Ishikawa (cell line): ENCODE results near the gene ASF1A.
A peak's percentile ranks its signal among the peaks of the same experiment; 100 is the strongest.

ENCODE experiments used
- CEBPB ChIP-seq: IDR thresholded peaks from 2 replicates; pipeline ENCODE4 v1.6.1; 2012
- CREB1 ChIP-seq: IDR thresholded peaks from 2 replicates; pipeline ENCODE4 v1.6.1; 2012; ENCODE audit warnings: low read depth
- EGR1 ChIP-seq: IDR thresholded peaks from 2 replicates; pipeline ENCODE4 v1.6.1; 2012
- EP300 ChIP-seq: IDR thresholded peaks from 2 replicates; pipeline ENCODE4 v1.6.1; 2012; ENCODE audit warnings: borderline replicate concordance
- FOXM1 ChIP-seq: IDR thresholded peaks from 2 replicates; pipeline ENCODE4 v1.6.1; 2012; ENCODE audit warnings: low read depth, borderline replicate concordance
- NFIC ChIP-seq: IDR thresholded peaks from 2 replicates; pipeline ENCODE4 v1.6.1; 2012
- RAD21 ChIP-seq: IDR thresholded peaks from 2 replicates; pipeline ENCODE4 v1.6.1; 2012; ENCODE audit warnings: low read depth
- TAF1 ChIP-seq: IDR thresholded peaks from 2 replicates; pipeline ENCODE4 v1.6.1; 2012; ENCODE audit warnings: low read depth, mild to moderate bottlenecking
- TCF12 ChIP-seq: IDR thresholded peaks from 2 replicates; pipeline ENCODE4 v1.6.1; 2012; ENCODE audit warnings: low read depth
- TEAD4 ChIP-seq: IDR thresholded peaks from 2 replicates; pipeline ENCODE4 v1.6.1; 2012
- YY1 ChIP-seq: IDR thresholded peaks from 2 replicates; pipeline ENCODE4 v1.6.1; 2012; ENCODE audit warnings: low read depth
- ZBTB7A ChIP-seq: IDR thresholded peaks from 2 replicates; pipeline ENCODE4 v1.6.1; 2012; ENCODE audit warnings: low read depth
- TF ChIP-seq, protein P1 (sequence below): IDR thresholded peaks from 2 replicates; pipeline ENCODE4 v1.6.1; 2012
- TF ChIP-seq, protein P2 (sequence below): IDR thresholded peaks from 2 replicates; pipeline ENCODE4 v1.6.1; 2012
- TF ChIP-seq, protein P3 (sequence below): IDR thresholded peaks from 2 replicates; pipeline ENCODE4 v1.6.1; 2012; ENCODE audit warnings: low read depth, mild to moderate bottlenecking

The ASF1A gene

DNA sequence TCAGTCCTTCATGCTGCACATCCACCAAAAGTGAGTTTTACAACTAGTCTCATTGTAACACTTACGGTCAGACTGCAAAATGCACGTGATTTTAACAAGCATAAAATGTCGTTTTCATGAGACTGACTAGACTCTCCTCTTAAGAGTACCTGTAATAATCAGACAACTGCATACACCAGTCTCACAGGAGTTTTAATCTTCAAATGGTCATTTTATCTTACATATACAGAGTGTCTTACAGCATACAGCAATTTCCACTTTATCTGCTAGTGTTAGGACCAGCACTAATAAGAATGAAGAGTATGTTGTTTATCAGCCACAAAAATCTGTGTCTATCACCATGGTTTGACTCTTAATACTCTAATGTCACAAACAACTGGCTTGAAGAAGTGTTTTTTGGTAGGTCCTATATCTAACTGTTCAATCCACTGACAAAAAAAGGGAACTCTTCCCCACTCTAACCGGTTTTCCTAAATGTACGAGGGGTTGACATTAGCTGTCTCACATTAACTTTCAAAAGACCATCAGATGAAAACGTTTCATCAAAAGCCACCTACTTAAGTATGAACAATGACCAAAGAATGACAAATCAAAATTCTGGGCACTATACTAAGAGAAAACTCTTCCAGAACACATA, 1.5 kb upstream of the ASF1A start:
- no peak for TF ChIP-seq CEBPB

DNA sequence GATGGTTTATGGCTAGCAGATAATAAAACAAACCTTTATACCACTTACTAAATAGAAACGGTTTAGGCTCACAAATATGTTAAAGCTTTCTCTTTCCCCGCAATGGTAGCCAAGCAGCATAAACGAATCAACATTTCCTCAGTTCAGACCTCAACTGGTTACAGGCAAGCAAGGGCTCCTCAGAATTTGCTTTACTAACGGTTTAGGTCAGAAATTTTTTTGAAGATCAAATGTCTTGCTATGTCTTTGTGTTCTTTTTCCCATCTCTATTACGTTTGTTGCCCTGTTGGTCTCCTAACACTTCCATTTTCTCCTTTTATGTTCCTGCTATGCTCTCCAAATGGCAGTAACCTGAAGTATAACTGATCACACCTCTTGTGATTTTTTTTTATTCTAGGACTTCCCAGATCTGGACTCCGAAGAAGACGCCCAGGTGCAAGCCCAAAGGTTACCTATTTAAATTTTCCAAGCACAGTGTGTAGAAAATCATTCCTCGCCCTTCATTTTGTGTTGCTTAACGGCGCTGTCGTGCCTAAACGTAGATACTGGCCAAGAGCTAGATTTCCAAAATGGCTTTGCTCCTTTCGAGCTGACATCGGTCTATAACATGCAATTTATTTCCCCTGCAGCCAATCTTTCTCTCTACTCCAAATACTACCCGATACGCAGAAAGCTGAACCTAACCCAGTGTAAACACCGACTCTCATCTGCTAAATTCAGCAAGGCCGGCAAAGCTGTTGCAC, 717 bp upstream of the ASF1A start:
- TF ChIP-seq EP300 = no peak
- peak; percentile 60; the same call in 1 of the 2 replicates for TF ChIP-seq YY1

DNA sequence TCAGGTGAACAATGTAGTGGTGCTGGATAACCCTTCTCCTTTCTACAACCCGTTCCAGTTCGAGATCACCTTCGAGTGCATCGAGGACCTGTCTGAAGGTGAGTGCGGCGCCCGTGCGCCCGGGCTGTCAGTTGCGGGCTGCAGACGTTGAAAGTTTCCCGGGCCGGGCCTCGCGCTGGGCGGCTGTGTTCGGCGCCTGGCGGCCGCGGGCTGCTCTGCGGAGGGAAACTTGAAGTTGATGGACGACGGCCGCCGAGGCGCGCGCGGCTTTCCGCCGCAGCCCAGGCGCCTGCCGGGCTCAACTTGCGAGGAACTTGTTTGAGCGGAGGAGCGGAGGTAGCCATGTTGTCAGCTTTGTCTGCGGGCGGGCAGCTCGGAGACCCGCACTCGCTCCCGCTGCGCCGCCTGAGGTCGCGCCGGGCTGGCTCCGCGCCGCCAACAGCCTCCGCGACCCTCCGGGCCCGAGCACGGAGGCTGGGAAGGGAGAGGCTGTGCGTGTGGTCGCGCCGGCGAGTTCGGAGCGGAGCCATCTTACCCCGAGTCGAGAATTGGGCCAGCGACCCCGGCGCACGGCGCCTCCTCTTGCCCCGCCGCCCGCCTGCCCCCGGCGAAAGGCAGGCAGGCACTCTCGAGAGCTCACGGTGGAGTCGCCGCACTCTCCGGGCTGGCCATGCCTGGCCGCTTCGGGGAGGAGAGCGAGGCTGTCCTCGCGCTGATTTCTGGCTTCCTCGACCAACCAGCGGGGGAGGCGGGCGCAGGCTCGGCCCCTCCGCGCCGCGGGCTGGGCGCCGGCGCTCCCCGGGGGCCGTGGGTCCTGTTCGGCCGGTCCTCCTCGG, 691 bp downstream of the ASF1A start:
- TF ChIP-seq, protein P1, sequence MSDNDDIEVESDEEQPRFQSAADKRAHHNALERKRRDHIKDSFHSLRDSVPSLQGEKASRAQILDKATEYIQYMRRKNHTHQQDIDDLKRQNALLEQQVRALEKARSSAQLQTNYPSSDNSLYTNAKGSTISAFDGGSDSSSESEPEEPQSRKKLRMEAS = no peak; the same call in 1 of the 2 replicates
- no peak; the same call in 1 of the 2 replicates for TF ChIP-seq TCF12
- TF ChIP-seq, protein P2, sequence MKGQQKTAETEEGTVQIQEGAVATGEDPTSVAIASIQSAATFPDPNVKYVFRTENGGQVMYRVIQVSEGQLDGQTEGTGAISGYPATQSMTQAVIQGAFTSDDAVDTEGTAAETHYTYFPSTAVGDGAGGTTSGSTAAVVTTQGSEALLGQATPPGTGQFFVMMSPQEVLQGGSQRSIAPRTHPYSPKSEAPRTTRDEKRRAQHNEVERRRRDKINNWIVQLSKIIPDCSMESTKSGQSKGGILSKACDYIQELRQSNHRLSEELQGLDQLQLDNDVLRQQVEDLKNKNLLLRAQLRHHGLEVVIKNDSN = no peak
- no peak for TF ChIP-seq ZBTB7A
- no peak for TF ChIP-seq NFIC
- no peak for TF ChIP-seq RAD21
- TF ChIP-seq, protein P3, sequence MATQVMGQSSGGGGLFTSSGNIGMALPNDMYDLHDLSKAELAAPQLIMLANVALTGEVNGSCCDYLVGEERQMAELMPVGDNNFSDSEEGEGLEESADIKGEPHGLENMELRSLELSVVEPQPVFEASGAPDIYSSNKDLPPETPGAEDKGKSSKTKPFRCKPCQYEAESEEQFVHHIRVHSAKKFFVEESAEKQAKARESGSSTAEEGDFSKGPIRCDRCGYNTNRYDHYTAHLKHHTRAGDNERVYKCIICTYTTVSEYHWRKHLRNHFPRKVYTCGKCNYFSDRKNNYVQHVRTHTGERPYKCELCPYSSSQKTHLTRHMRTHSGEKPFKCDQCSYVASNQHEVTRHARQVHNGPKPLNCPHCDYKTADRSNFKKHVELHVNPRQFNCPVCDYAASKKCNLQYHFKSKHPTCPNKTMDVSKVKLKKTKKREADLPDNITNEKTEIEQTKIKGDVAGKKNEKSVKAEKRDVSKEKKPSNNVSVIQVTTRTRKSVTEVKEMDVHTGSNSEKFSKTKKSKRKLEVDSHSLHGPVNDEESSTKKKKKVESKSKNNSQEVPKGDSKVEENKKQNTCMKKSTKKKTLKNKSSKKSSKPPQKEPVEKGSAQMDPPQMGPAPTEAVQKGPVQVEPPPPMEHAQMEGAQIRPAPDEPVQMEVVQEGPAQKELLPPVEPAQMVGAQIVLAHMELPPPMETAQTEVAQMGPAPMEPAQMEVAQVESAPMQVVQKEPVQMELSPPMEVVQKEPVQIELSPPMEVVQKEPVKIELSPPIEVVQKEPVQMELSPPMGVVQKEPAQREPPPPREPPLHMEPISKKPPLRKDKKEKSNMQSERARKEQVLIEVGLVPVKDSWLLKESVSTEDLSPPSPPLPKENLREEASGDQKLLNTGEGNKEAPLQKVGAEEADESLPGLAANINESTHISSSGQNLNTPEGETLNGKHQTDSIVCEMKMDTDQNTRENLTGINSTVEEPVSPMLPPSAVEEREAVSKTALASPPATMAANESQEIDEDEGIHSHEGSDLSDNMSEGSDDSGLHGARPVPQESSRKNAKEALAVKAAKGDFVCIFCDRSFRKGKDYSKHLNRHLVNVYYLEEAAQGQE = no peak
- no peak for TF ChIP-seq EP300
- TF ChIP-seq CEBPB = no peak
- no peak for TF ChIP-seq EGR1
- peak; percentile 63; the same call in 1 of the 2 replicates for TF ChIP-seq YY1
- no peak for TF ChIP-seq CREB1
- peak; percentile 61; the same call in 1 of the 2 replicates for TF ChIP-seq TAF1
- no peak for TF ChIP-seq TEAD4
- no peak for TF ChIP-seq FOXM1

DNA sequence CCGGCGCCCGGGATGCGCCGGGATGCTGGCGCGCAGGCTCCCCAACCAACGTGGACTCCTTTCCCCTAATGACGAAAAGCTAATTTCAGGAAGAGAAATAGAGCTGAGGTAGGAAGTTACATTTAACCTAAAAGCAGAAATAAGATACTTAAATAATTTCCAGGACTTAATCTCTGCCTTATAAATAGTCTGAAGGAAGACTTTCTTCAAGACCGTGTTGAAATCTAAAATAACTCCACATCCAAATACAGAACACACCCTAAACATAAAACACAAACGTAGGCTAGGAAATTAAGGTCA, 1.3 kb downstream of the ASF1A start:
- TF ChIP-seq, protein P2 = no peak
- TF ChIP-seq ZBTB7A (no peak), FOXM1 (no peak), TAF1 (no peak), RAD21 (no peak), TEAD4 (no peak)
- TF ChIP-seq, protein P3 = no peak

DNA sequence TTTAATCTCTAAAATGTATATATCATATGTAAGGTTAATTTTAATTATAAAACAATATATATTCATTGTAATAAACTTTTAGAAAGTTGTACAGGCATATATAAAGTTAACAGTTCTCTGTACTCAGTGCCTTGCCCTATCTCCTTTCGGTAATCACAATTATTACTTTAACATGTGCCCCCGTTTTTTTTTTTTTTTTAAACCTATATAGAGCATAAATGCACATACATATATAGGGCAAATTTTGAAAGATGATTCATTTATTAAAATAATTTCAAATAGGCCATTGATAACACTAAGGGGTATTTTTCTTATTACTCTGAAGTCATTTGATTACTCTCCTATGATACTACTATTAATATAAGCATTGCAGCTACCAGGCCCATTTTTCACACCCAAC, 1.9 kb downstream of the ASF1A start:
- TF ChIP-seq TEAD4 (no peak), ZBTB7A (no peak), CREB1 (no peak), FOXM1 (no peak)

DNA sequence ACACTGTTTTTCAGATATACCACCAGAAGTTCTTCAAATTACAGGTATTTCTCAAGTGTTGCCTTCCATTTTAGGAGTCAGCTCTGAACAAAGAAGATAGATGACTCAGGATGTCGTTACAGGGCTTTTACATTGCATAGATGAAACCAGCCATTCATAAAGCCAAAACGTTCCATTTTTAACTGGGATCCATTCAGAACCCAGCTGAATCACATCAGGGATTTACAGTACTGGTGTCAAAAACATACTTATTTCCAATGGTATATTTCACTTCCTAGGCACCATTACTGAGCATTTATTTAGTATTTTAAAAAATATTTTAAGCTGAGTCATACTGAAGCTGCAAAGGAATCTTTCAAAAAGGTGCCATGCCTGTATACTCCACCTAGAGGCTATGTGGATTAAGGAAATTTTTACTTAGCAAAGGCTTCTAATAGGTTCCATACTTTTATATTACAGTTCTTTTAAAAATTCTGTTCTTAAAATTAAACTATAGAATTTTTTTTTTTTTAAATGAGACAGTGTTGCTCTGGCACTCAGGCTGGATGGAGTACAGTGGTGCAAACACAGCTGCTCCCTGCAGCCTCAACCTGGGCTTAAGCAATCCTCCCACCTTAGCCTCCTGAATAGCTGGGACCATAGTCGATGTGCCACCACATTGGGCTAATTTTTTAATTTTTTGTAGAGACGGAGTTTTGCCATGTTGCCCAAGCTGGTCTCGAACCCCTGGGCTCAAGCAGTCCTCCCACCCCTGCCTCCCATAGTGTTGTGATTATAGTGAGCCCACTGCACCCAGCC, 2.6 kb downstream of the ASF1A start:
- TF ChIP-seq TEAD4 (no peak), YY1 (0 out of 2 replicates have a peak, but pooled peaks have one; percentile 33)
